RWPE1 (cell line): Measurements from ENCODE around the gene C11orf91.

Source experiments
- CTCF ChIA-PET: fragments of 350-600 bp; sonication (Branson Sonifier 250); formaldehyde crosslinking; extraction: SDS; loops from one replicate; lab custom pipeline; 2021; lab: Yijun Ruan, JAX
- POLR2A ChIA-PET: fragments of 400-600 bp; formaldehyde crosslinking; extraction: SDS; loops from one replicate; lab custom pipeline; 2020; ENCODE audit warnings: antibody characterized with exemption; ENCODE audit not compliant: low non-redundant PET; lab: Yijun Ruan, JAX
- DNase-seq: peaks from one replicate; pipeline ENCODE4 v3.0.0; 2012; ENCODE audit warnings: low spot score
- H3K27ac ChIP-seq: fragments of 450-650 bp; 2 replicates; pipeline ENCODE4 v1.5.1; 2017
- TF ChIP-seq, protein P1 (sequence below): fragments of 450-650 bp; conservative IDR thresholded peaks from 2 replicates; pipeline ENCODE4 v1.5.1; 2017; ENCODE audit warnings: low read depth, mild to moderate bottlenecking

C11orf91 gene

DNA sequence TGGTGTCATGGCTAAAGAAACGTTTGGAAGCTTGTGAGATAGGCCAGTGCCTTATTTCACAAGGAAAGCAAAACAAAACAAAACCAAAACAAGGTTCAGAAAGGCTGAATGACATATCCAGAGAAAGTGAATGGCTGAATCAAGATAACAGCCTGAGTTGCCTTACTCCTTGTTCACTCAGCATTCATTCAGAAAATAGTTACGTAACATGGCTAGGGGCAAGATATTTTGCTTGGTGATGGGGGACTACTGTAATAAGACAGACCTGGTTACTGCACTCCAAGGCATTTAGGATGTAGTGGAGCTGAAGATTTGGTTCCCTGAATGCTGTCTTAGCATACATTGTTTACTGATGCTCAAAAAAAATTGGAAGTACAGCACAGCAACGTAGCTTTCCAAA is 47.7 kb downstream of the C11orf91 start:
- TF ChIP-seq, protein P1, sequence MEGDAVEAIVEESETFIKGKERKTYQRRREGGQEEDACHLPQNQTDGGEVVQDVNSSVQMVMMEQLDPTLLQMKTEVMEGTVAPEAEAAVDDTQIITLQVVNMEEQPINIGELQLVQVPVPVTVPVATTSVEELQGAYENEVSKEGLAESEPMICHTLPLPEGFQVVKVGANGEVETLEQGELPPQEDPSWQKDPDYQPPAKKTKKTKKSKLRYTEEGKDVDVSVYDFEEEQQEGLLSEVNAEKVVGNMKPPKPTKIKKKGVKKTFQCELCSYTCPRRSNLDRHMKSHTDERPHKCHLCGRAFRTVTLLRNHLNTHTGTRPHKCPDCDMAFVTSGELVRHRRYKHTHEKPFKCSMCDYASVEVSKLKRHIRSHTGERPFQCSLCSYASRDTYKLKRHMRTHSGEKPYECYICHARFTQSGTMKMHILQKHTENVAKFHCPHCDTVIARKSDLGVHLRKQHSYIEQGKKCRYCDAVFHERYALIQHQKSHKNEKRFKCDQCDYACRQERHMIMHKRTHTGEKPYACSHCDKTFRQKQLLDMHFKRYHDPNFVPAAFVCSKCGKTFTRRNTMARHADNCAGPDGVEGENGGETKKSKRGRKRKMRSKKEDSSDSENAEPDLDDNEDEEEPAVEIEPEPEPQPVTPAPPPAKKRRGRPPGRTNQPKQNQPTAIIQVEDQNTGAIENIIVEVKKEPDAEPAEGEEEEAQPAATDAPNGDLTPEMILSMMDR = no peak
- H3K27ac ChIP-seq = no peak overlapping the region
- CTCF ChIA-PET = no interaction called here
- no peak for DNase-seq
- POLR2A ChIA-PET = no interaction called here

GRCh38 chr11:33652431-33652830 is 48.2 kb downstream of the C11orf91 start:
- TF ChIP-seq, protein P1 = no peak
- H3K27ac ChIP-seq = no peak overlapping the region
- POLR2A ChIA-PET = no interaction called here
- no peak for DNase-seq
- CTCF ChIA-PET = no interaction called here

- POLR2A ChIA-PET = no interaction called here
- CTCF ChIA-PET = no interaction called here
- no peak overlapping the region for H3K27ac ChIP-seq
- TF ChIP-seq, protein P1 = no peak
- DNase-seq = no peak
These were observed 48.6 kb downstream of the C11orf91 start for GRCh38 chr11:33651990-33652389.

DNA sequence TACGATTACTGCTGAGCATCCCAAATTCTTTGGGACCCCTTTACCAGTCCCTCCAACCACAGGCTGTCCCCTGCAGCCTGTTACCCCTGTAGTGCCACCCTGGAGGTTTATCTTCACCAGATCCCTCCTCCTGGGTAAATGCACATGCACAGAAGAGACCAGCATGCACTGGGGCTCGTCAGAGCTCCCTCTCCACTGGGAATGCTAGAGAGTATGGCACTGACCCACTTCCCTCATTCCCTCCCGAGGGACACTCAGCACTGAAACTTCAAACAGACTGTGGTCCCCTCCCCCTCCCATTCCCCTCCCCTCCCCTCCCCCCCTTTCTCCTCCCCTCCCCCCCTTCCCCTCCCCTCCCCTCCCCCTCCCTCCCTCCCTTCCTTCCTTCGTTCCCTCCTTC is 49.1 kb downstream of the C11orf91 start:
- POLR2A ChIA-PET = no interaction called here
- H3K27ac ChIP-seq = no peak overlapping the region
- TF ChIP-seq, protein P1 = no peak
- no peak for DNase-seq
- CTCF ChIA-PET = no interaction called here

DNA sequence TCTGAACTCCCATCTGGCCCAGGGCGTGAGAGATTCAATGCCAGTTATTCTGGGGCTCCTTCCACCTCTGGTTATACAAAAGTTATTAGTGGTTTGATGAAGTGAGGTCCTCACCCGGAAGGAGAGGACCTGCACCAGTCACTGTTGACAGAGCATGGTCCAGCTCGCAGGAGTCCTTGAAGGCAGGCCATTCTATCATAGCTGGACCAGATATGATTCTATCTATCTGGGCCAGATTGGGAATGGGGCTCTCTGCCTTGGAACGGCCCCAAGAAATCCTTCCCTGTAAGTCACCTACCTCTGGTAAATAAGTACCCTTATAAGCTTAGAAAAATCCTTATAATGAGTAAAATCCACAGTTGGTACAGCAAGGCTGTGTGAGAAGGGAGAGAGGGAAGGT is 50.7 kb downstream of the C11orf91 start:
- no peak overlapping the region for H3K27ac ChIP-seq
- ChIA-PET POLR2A (no interaction called here), CTCF (no interaction called here)
- TF ChIP-seq, protein P1 = no peak
- no peak for DNase-seq
